Stimulated activated CD8-positive, alpha-beta memory T cell treated with anti-CD3 and anti-CD28 coated beads, Interleukin-15, amount 100 ng/mL, for 24 hours (primary cell): ENCODE measurements around the gene TP53I11.

Experiments
- DNase-seq: peaks from one replicate; pipeline ENCODE4 v3.0.0-alpha.2; 2020; ENCODE audit warnings: low read depth

TP53I11 gene

GRCh38 chr11:44978274-44978960, 27.7 kb upstream of the TP53I11 start:
- DNase-seq = no peak

GRCh38 chr11:44977493-44977984, 26.9 kb upstream of the TP53I11 start:
- DNase-seq = no peak

DNA sequence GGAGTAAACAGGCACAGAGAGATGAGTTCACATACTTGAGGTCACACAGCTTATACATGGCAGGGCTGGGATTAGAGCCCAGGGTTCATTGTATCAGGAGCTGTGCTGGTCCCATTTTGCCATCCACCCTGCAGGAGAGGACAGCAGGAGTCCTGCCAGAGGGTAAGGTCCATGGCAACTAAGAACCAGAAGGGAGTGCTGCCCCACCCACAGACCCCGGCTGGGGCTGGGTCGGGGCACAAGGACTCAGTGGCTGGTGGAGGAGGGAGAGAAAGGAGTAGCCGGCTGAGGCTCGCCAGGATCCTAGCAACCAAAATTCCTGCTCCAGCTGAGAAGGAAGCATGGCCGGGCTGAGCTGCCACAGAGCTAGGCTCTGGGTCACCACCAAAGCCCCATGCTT, 25.9 kb upstream of the TP53I11 start:
- no peak for DNase-seq

DNA sequence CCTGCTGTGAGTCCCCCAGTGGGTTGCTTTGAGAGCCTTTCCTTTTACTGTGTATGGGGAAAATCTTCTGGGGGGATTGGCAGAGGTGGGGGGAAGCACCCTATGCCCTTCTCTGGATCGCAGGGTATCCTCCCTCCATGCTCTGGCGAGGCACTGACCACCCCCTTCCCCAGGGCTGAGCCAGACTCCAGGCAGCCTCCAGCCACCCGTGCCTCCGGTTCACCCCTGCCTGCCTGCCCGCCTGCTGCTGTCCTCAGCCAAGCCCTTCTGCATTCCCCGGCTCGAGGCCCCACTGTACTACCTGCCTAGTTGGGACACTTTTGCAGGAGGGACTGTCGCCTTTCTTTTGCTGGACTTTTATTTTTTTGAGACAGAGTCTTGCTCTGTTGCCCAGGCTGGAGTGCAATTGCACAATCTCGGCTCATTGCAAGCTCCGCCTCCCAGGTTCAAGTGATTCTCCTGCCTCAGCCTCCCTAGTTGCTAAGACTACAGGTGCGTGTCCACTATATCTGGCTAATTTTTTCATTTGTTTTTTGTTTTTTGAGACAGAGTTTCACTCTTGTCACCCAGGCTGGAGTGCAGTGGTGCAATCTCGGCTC, 23.8 kb upstream of the TP53I11 start:
- no peak for DNase-seq

GRCh38 chr11:44973632-44974401, 23.1 kb upstream of the TP53I11 start:
- DNase-seq = no peak

DNA sequence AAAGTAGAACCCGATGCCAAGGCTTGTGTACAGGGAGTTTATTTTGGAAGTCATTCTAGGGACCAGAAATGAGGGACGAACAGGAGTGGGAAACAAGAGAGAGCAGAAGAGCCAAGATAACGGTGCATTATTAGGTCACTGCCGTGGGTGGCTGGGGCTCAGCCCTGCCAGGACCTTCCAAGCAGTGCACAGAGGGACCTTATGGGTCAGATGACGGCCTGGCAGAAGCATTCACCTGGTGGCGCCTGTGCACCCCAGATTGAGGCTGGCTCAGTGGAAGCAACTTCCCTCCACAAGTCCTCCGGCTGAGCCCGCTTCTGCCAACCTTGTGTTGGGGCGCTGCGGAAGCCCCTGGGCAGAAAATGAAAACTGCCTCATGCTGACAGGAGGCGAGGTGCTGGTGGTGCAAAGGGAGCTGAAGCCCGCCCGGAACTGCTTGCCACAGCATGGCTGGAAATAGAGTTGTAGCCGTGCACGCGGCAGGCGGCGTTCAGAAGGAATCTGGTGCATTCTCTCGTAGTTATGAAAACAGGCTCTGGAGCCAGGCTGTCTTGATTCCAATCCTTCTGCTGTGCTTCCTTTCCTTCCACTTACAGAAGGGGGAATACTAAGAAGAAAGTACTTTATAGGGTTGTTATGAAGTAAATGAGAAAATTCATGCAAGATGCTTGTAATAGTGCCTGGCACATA, 22.2 kb upstream of the TP53I11 start:
- DNase-seq = no peak

- DNase-seq = no peak
Measured at GRCh38 chr11:44971185-44971584, 20.5 kb upstream of the TP53I11 start.

DNA sequence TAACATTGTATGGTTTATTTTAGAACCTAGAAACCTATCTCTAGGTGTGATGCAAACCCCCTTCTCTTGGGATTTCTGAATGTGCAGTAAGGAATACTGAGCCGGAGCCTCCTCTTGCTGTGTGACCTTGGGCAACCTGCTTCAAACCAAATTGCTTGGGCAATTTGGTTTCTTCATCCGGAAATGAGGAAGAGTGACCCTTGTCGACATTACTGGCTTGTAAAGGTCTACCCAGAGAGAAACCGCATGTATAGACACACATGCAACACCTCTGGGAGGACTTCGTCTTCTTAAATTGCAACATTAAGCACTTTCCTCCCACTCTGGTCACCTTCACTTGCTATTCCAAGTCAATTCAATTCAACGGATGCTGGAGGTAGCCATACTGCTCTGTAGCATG, 19.6 kb upstream of the TP53I11 start:
- DNase-seq = no peak

DNA sequence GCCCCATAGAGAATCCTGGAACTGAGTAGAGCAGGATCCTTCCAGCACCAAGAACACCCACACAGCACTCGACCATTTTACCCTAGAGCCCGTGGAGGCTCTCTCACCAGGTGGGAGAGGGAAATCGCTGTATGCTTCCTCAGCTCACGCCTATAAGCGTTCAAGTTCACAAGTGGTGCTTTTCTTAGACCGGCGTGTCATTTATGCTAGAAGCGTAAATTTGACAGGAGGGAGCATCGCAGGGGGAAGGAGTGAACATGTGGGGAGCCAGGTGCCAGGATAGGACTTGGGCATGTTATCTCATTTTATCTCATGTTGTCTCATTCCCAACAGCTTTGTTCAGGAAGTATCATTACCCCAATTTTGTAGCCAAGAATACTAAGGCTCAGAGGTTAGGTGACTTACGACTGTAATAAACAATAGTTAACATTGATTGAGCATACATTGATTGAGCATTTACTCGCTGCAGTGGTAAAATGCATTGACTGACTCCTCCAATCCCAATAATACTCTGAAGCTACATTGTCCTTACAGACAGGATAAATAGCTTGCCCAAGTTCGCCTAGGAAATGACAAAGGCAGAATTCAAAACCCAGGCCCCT, 19.1 kb upstream of the TP53I11 start:
- no peak for DNase-seq

- DNase-seq = no peak
Measured at GRCh38 chr11:44968510-44968909, 17.8 kb upstream of the TP53I11 start.

- DNase-seq = no peak
Measured at GRCh38 chr11:44967930-44968496, 17.3 kb upstream of the TP53I11 start.

GRCh38 chr11:44966694-44967093, 16.0 kb upstream of the TP53I11 start:
- no peak for DNase-seq

GRCh38 chr11:44964526-44965209, 14.0 kb upstream of the TP53I11 start:
- DNase-seq = no peak

- DNase-seq = no peak
Measured at GRCh38 chr11:44963948-44964347, 13.3 kb upstream of the TP53I11 start.

GRCh38 chr11:44963136-44963535, 12.5 kb upstream of the TP53I11 start:
- no peak for DNase-seq

GRCh38 chr11:44962464-44962863, 11.8 kb upstream of the TP53I11 start:
- DNase-seq = no peak

GRCh38 chr11:44960200-44960845, 9.6 kb upstream of the TP53I11 start:
- DNase-seq = no peak

DNA sequence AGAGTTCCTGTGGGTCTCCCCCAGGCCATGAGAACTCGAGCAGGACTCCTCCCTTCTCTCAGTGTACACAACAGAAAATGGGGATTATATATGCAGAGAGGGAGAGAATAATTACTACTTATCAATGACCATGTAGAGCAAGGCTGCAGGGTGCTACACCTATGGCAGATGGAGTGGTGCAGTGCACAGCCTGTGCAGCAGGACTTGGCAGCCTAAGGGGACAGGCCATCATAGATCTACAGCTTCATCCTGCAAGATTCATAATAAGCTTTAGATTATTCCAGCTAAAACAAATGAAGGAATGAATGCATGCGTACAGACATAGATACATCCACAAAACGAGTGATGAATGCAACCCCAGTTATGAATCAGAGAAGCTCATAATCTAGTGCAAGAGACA, 8.4 kb upstream of the TP53I11 start:
- no peak for DNase-seq

- DNase-seq = no peak
Measured at GRCh38 chr11:44957776-44958564, 7.3 kb upstream of the TP53I11 start.

- DNase-seq = no peak
Measured at GRCh38 chr11:44957040-44957515, 6.4 kb upstream of the TP53I11 start.
